K562 (cell line): ENCODE data around the gene NRSN2. TPM values are rescaled to one million over a fixed set of nuclear protein-coding genes. Genes with fewer than 3 reads are reported as not detected.

ENCODE experiments used
- ATAC-seq: fragments of 200-7000 bp; cut with Tn5 transposase; 3 replicates; pipeline ENCODE4 v1.9.1; 2020; ENCODE audit warnings: moderate library complexity
- BruUV-seq: library from RNA; stranded (reverse); fragments of 400-500 nt; replicated peaks from 2 replicates; lab custom pipeline; 2021; lab: Mats Ljungman, UMichigan
- CTCF ChIA-PET: fragments of 300-600 bp; formaldehyde crosslinking; extraction: SDS; loops from one replicate; lab custom pipeline; 2021; ENCODE audit warnings: low intra/inter-chr PET ratio; lab: Yijun Ruan, JAX
- POLR2A ChIA-PET: fragments of 300-600, 350-650 bp; sonication (Branson Sonifier 250); formaldehyde crosslinking; extraction: SDS; loops from one replicate; lab custom pipeline; 2021; ENCODE audit warnings: antibody characterized with exemption, inconsistent platforms; lab: Yijun Ruan, JAX
- DNase-seq, 4 experiments: peaks; one replicate each; pipeline versions ENCODE4 v3.0.0 to v3.0.0-alpha.2; 2011 to 2018; ENCODE audit warnings: low spot score in 3 of 4, mixed read lengths in 3 of 4; ENCODE audit errors: extremely low read depth in 1 of 4
- FAIRE-seq: peaks from 2 replicates; lab custom pipeline; 2011; peaks lifted over from hg19 to GRCh38; lab: Jason Lieb, UNC
- H2AFZ ChIP-seq: 2 replicates; pipeline ENCODE4 v1.6.0; 2011; ENCODE audit warnings: low read depth, low read length, control low read depth, inconsistent platforms
- H3K27ac ChIP-seq: fragments of 200-600 bp; 3 replicates; pipeline ENCODE4 v1.8.0; 2011; ENCODE audit warnings: low read depth, mild to moderate bottlenecking, control low read depth, inconsistent platforms, low read length, moderate library complexity, mixed read lengths; ENCODE audit errors: extremely low read depth
- H3K27me3 ChIP-seq, 2 experiments: fragments of 300-600 bp in 1 of 2; 2 replicates in 1 of 2; 3 replicates in 1 of 2; pipeline versions ENCODE4 v1.6.0 to v1.8.0; 2011; ENCODE audit warnings: inconsistent platforms in 2 of 2, low read length in 2 of 2, mild to moderate bottlenecking in 1 of 2, mixed read lengths in 1 of 2, moderate library complexity in 1 of 2; ENCODE audit not compliant: control insufficient read depth in 2 of 2, insufficient read depth in 2 of 2
- H3K36me3 ChIP-seq: fragments of 300-600 bp; 3 replicates; pipeline ENCODE4 v1.8.0; 2011; ENCODE audit warnings: mild to moderate bottlenecking, low read length, inconsistent platforms; ENCODE audit not compliant: control insufficient read depth, insufficient read depth
- H3K4me1 ChIP-seq, 2 experiments: fragments of 200-600 bp in 1 of 2; replicated peaks in 1 of 2; 2 replicates in 1 of 2; 3 replicates in 1 of 2; pipeline versions ENCODE4 v1.5.1 to v1.8.0; 2011; ENCODE audit warnings: inconsistent platforms in 2 of 2, low read length in 2 of 2, mild to moderate bottlenecking in 1 of 2, mixed read lengths in 1 of 2, moderate library complexity in 1 of 2; ENCODE audit not compliant: control insufficient read depth in 2 of 2, insufficient read depth in 2 of 2
- H3K4me2 ChIP-seq: 2 replicates; pipeline ENCODE4 v1.6.1; 2011; ENCODE audit warnings: low read length, control low read depth, inconsistent platforms, mixed read lengths; ENCODE audit not compliant: insufficient read depth
- H3K4me3 ChIP-seq: fragments of 200-600 bp; sonication (generic), shearing (Covaris generic); 2 replicates; pipeline ENCODE4 v1.5.1; 2016; ENCODE audit warnings: control low read depth, inconsistent platforms
- H3K79me2 ChIP-seq: fragments of 200-600 bp; 3 replicates; pipeline ENCODE4 v1.8.0; 2011; ENCODE audit warnings: low read length, inconsistent platforms; ENCODE audit not compliant: control insufficient read depth, insufficient read depth
- H3K9ac ChIP-seq, 2 experiments: 2 replicates each; pipeline versions ENCODE4 v1.6.0 to v1.6.1; 2011; ENCODE audit warnings: low read depth in 2 of 2, low read length in 2 of 2, control low read depth in 1 of 2, inconsistent platforms in 1 of 2, mild to moderate bottlenecking in 1 of 2, mixed read lengths in 1 of 2; ENCODE audit not compliant: insufficient read depth in 1 of 2
- H3K9me1 ChIP-seq: one replicate; pipeline ENCODE4 v1.6.0; 2011; ENCODE audit warnings: inconsistent platforms, mild to moderate bottlenecking, low read length, moderate library complexity; ENCODE audit not compliant: control insufficient read depth, insufficient read depth
- H3K9me3 ChIP-seq: replicated peaks from 2 replicates; pipeline ENCODE4 v1.5.1; 2011; ENCODE audit warnings: low read depth, low read length, inconsistent platforms; ENCODE audit not compliant: control insufficient read depth, insufficient read depth
- H4K20me1 ChIP-seq: replicated peaks from 2 replicates; pipeline ENCODE4 v1.6.1; 2011; ENCODE audit warnings: low read length, inconsistent platforms, mixed read lengths; ENCODE audit not compliant: control insufficient read depth, insufficient read depth
- NFE2L1 ChIP-seq: fragments of 450-650 bp; IDR thresholded peaks from 2 replicates; pipeline ENCODE4 v1.6.1; 2016; ENCODE audit warnings: missing genetic modification characterization, low read depth, mild to moderate bottlenecking, missing compliant biosample characterization, moderate library complexity, borderline replicate concordance
- POLR2G ChIP-seq: fragments of 200-400 bp; formaldehyde crosslinking; IDR thresholded peaks from 2 replicates; pipeline ENCODE4 v1.6.1; 2017; ENCODE audit warnings: low read depth, mild to moderate bottlenecking, antibody characterized with exemption, low read length, moderate library complexity
- RBFOX2 ChIP-seq: fragments of 200-400 bp; formaldehyde crosslinking; IDR thresholded peaks from 2 replicates; pipeline ENCODE4 v1.6.1; 2017; ENCODE audit warnings: low read depth, mild to moderate bottlenecking, low read length, moderate library complexity
- RBM34 ChIP-seq: fragments of 200-400 bp; formaldehyde crosslinking; IDR thresholded peaks from 2 replicates; pipeline ENCODE4 v1.6.1; 2018; ENCODE audit warnings: low read length, borderline replicate concordance; ENCODE audit not compliant: insufficient read depth
- ZNF583 ChIP-seq: fragments of 250-450 bp; sonication (Bioruptor Pico); IDR thresholded peaks from 2 replicates; pipeline ENCODE4 v1.4.0; 2020
- WGBS: fragments of 100-300 bp; shearing (Covaris generic); methylation state at CpG from one replicate; pipeline ENCODE4 v1.1.6; 2016; ENCODE audit warnings: low coverage, mixed read lengths; ENCODE audit not compliant: insufficient coverage; ENCODE audit errors: missing lambda C conversion rate; 5-methylcytosine and 5-hydroxymethylcytosine counted together
- in situ Hi-C: fragments of 300-500 bp; cut with MboI; formaldehyde crosslinking; loops from 4 replicates; pipeline ENCODE4 v1.15.0; 2018; ENCODE audit warnings: inconsistent platforms, mixed read lengths
- intact Hi-C: fragments of 100-400 bp; cut with micrococcal nuclease; formaldehyde crosslinking; loops from 2 replicates; pipeline ENCODE4 v1.14.2; 2022
- polyA plus RNA-seq, 8 experiments: library from polyadenylated mRNA; depleted of rRNA in 4 of 8; stranded (reverse) in 5 of 8; unstranded in 3 of 8; fragments of >200 nt; fragmentation: Nextera tagmentation in 2 of 8; fragmentation: Illumina TruSeq in 1 of 8; extraction: Ambion mirVana in 2 of 8; extraction: Trizol in 1 of 8; gene quantifications; 2 replicates each; pipeline versions ENCODE4 v1.2.1 to v1.2.3, GENCODE V29; 2011 to 2014; ENCODE audit warnings: inconsistent platforms in 1 of 8, missing spikeins in 1 of 8
- total RNA-seq, 7 experiments: library from RNA; depleted of rRNA in 6 of 7; stranded (reverse); fragments of >200 nt in 6 of 7; fragmentation: Illumina TruSeq in 2 of 7; extraction: Trizol in 2 of 7; gene quantifications; 2 replicates each; pipeline versions ENCODE4 v1.2.1 to v1.2.3, GENCODE V29; 2011 to 2021; ENCODE audit warnings: low replicate concordance in 1 of 7
- TF ChIP-seq, protein P1 (sequence below), 3 experiments: fragments of 200-800 bp in 1 of 3; fragments of 250-450 bp in 1 of 3; fragments of 450-650 bp in 1 of 3; sonication (Bioruptor Pico) in 1 of 3; sonication (Bioruptor generic) in 1 of 3; formaldehyde crosslinking in 1 of 3; IDR thresholded peaks; 2 replicates each; pipeline versions ENCODE4 v1.6.1 to v1.8.0; 2016 to 2022; ENCODE audit warnings: mild to moderate bottlenecking in 2 of 3, missing genetic modification characterization in 2 of 3, missing compliant biosample characterization in 1 of 3, moderate library complexity in 1 of 3
- TF ChIP-seq, protein P2 (sequence below), 2 experiments: fragments of 450-650 bp; formaldehyde crosslinking in 1 of 2; IDR thresholded peaks; 2 replicates each; pipeline versions ENCODE4 v1.4.0 to v1.6.1; 2014 to 2020; ENCODE audit warnings: mild to moderate bottlenecking in 2 of 2, borderline replicate concordance in 1 of 2, low read depth in 1 of 2

The NRSN2 gene
- total and polyA plus RNA-seq, 9 of the 15 experiments (the other 6 are each of a cell fraction or from before 2014, with no cell fraction given): 7.5 to 29.7 (median 11.1) TPM

- Histone ChIP-seq H3K27ac (no peak overlapping the region), H3K4me3 (no peak overlapping the region), H3K4me1 (peaks cover 0 to 8% of the 10 kb centered on the region in 2 experiments; a peak in 2 of 5 replicates), H4K20me1 (no peaks in the 10 kb centered on the region), H3K9ac (no peak overlapping the region), H2AFZ (no peak overlapping the region), H3K4me2 (no peak overlapping the region), H3K9me3 (no peaks in the 10 kb centered on the region), H3K79me2 (peaks cover 29% of the 10 kb centered on the region), H3K9me1 (no peaks in the 10 kb centered on the region), H3K36me3 (peaks cover 90% of the 10 kb centered on the region), H3K27me3 (no peaks in the 10 kb centered on the region)
- ATAC-seq (peak; percentile 28), FAIRE-seq (no peak), DNase-seq (no peak)
- BruUV-seq: no TSS peak
- CTCF ChIA-PET: no interaction called here
- in situ Hi-C loops (loop anchor here (5.0 kb wide), 1 partner anchor 39 kb away; no protein-coding TSS in a partner anchor), intact Hi-C loops (no loop called here)
- 94% methylated on average over 17 of the region's 29 CpGs for WGBS
- POLR2A ChIA-PET: interaction anchor here (0.6 to 3.0 kb wide), 14 partner anchors 8 to 298 kb away, joined by 3 to 17 read pairs (median 5); partner anchors contain the start of genes NRSN2 and TRIB3
- TF ChIP-seq NFE2L1 (tag) (no peak), RBFOX2 (peak; percentile 87), POLR2G (peak; percentile 91), RBM34 (no peak), ZNF583 (CRISPR knock-in tag) (no peak)
- TF ChIP-seq, protein P1, sequence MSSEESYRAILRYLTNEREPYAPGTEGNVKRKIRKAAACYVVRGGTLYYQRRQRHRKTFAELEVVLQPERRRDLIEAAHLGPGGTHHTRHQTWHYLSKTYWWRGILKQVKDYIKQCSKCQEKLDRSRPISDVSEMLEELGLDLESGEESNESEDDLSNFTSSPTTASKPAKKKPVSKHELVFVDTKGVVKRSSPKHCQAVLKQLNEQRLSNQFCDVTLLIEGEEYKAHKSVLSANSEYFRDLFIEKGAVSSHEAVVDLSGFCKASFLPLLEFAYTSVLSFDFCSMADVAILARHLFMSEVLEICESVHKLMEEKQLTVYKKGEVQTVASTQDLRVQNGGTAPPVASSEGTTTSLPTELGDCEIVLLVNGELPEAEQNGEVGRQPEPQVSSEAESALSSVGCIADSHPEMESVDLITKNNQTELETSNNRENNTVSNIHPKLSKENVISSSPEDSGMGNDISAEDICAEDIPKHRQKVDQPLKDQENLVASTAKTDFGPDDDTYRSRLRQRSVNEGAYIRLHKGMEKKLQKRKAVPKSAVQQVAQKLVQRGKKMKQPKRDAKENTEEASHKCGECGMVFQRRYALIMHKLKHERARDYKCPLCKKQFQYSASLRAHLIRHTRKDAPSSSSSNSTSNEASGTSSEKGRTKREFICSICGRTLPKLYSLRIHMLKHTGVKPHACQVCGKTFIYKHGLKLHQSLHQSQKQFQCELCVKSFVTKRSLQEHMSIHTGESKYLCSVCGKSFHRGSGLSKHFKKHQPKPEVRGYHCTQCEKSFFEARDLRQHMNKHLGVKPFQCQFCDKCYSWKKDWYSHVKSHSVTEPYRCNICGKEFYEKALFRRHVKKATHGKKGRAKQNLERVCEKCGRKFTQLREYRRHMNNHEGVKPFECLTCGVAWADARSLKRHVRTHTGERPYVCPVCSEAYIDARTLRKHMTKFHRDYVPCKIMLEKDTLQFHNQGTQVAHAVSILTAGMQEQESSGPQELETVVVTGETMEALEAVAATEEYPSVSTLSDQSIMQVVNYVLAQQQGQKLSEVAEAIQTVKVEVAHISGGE (CRISPR knock-in tag; IDR thresholded peaks at IDR 0.05): no peak
- TF ChIP-seq, protein P2, sequence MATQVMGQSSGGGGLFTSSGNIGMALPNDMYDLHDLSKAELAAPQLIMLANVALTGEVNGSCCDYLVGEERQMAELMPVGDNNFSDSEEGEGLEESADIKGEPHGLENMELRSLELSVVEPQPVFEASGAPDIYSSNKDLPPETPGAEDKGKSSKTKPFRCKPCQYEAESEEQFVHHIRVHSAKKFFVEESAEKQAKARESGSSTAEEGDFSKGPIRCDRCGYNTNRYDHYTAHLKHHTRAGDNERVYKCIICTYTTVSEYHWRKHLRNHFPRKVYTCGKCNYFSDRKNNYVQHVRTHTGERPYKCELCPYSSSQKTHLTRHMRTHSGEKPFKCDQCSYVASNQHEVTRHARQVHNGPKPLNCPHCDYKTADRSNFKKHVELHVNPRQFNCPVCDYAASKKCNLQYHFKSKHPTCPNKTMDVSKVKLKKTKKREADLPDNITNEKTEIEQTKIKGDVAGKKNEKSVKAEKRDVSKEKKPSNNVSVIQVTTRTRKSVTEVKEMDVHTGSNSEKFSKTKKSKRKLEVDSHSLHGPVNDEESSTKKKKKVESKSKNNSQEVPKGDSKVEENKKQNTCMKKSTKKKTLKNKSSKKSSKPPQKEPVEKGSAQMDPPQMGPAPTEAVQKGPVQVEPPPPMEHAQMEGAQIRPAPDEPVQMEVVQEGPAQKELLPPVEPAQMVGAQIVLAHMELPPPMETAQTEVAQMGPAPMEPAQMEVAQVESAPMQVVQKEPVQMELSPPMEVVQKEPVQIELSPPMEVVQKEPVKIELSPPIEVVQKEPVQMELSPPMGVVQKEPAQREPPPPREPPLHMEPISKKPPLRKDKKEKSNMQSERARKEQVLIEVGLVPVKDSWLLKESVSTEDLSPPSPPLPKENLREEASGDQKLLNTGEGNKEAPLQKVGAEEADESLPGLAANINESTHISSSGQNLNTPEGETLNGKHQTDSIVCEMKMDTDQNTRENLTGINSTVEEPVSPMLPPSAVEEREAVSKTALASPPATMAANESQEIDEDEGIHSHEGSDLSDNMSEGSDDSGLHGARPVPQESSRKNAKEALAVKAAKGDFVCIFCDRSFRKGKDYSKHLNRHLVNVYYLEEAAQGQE (IDR thresholded peaks at IDR 0.05; ENCODE audit: borderline replicate concordance): no peak
- TF ChIP-seq, protein P2 (CRISPR knock-in tag; IDR thresholded peaks at IDR 0.05; ENCODE audit: low read depth): no peak
These were observed 44.3 kb downstream of the NRSN2 start for GRCh38 chr20:391041-391711.
